ENCODE data around the gene MRO.
"Not testable (repeated sequence)": the region's sequence is repeated elsewhere in the genome, so short reads cannot be mapped to it uniquely, and the experiment has no call there.

The MRO gene

DNA sequence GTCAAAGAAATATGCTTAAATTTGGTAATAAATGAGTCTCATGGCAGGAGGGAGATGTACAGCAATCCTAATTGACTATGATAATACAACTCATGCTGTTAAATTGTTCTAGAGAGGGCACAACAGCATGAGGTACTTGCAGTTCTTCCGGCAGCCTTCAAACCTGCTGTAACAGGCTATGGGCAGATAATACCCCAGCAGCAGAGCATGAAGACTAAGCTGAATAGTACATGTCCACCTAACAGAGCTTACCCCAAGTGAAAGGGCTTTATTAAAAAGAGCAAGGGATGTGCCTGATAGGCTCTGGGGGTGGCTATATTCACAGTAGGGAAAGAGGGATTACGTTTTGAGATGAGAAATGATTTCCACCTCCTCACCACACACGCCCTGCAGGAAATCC lies 28.9 kb downstream of the MRO start:
- no peak for DNase-seq

DNA sequence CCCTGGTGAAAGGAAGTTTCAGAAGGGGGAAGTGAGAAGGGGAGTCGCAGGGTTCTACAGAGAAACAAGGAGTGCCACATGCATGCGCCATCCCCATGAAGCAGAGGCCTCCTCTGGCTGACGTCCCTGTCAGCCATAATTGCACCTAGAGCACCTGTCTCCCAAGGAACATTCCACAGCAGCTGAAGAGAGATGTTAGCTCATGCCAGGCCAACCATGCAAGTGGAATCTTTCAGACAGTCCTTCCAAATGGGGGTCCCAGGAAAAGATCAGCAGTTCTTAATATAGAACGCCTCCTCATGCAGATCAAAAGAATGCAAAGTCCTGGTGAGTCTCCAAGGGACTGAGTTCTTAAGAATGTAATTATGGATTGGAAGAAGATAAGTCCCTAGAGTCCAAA lies 29.6 kb downstream of the MRO start:
- no peak for DNase-seq

- DNase-seq = no peak
These were observed 31.5 kb downstream of the MRO start for GRCh38 chr18:50788284-50788683.

DNA sequence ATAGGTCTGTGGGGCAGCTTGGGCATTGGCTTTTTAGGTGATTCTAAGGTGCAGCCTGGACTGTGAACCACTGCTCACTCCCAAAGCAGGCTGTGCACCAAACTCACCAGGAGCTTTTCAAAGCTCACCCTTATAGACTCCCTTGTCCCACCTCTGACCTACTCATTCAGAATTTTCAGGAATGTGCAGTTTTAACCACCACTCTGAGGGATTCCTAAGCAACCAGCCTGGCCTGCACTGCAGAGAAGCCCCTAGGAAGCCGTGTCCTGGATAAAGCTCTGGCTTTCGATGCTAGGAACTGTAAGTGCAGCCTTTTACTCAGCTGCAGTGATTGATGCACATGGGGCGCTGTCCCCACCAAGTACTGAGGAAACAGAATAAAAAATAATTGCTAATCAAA lies 33.0 kb downstream of the MRO start:
- no peak for DNase-seq

DNA sequence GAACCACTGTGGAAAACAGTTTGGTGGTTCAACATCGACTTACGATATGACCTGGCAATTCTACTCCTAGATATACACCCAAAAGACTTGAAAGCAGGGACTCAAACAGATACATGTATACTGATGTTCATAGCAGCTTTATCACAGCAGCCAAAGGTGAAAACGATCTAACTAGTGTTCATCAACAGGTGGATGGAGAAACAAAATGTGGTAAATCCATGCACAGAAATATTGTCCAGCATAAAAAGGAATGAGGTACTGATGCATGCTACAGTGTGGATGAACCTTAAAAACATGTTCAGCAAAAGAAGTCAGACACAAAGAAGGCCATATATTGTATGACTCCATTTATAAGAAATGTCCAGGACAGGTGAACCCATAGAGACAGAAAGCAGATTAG lies 36.3 kb downstream of the MRO start:
- no peak for DNase-seq

DNA sequence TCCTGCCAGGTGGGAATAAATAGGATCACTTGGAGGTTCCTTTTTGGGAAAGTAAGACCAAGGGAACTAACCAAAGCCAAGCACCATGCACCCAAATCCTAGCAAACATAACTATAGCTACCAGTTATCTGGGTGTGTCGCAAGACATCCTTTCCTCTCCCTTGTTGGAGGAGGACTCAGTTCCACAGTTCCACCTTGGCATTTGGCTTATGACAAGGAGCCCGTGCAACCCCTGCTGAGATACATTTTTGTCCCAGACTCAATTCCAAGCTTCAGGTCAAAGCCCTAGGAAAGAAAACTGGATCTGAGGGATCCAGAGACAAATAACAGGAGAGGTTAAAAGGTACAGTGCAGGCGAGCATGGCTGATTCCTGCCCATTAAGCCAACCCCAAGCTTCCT lies 40.8 kb downstream of the MRO start:
- not testable (repeated sequence) for DNase-seq

DNA sequence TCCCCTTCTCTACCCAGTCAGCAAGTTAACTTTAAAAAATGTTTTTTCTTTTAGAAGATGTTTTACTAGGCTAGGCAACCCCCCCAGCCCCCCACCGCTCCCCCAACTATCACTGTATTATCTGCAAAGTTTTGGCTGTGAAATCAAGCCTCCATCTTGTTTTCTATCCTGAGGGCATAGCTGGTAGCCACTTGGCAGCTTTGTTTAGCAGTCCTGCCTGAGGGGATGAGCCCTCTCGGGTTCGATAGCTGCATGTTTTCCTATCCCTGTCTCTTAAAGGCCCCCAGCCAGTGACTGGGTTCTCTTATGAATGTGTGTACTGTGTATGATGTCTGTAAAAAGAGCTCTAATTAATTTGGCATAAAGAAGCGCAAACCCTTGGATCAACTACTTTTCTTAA lies 43.4 kb downstream of the MRO start:
- DNase-seq = no peak

GRCh38 chr18:50775726-50776125 lies 44.1 kb downstream of the MRO start:
- DNase-seq = no peak

GRCh38 chr18:50775207-50775606 lies 44.6 kb downstream of the MRO start:
- no peak for DNase-seq

- DNase-seq = no peak
These were observed 50.4 kb downstream of the MRO start for GRCh38 chr18:50769463-50769862.

- DNase-seq = no peak
These were observed 62.5 kb downstream of the MRO start for GRCh38 chr18:50757358-50757757.

DNA sequence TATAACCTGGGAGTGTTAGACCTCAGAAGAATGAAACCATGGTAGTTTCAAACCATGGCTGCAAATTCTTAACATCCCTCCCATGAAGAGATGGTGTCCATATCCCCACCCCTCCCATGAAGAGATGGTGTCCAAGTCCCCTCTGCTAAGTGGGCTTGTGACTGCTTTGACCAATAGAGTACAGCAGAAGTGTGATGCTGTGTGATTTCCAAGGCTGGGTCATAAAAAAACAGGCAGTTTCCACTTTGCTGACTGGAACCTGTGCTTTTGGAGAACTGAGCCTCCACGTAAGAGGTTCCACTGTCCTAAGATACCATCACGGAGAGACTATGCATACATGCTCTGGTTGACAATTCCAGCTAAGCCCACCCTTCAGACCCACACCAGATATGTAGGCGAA lies 65.5 kb downstream of the MRO start:
- DNase-seq = no peak

- DNase-seq = no peak
These were observed 66.5 kb downstream of the MRO start for GRCh38 chr18:50753311-50753710.

DNA sequence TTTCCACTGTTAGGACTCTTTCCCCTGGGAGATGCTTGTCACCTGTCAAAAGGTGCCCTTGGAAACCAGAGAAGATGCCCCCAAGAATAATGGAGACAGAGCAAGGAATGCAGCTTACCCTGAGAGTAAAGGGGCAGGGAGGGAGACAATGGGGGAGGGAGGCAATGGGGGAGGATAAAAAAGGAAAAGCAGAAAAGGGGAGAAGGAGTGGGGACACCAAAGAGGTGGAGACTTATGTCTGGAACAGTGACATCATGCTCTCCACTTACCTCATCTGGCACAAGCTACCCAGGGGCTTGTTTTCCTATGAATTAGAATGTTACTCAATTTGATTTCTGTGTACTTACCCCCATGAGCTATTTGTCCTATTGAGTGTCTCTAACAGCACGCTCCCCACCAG lies 67.9 kb downstream of the MRO start:
- DNase-seq = no peak

- no peak for DNase-seq
These were observed 68.3 kb downstream of the MRO start for GRCh38 chr18:50751490-50751889.

DNA sequence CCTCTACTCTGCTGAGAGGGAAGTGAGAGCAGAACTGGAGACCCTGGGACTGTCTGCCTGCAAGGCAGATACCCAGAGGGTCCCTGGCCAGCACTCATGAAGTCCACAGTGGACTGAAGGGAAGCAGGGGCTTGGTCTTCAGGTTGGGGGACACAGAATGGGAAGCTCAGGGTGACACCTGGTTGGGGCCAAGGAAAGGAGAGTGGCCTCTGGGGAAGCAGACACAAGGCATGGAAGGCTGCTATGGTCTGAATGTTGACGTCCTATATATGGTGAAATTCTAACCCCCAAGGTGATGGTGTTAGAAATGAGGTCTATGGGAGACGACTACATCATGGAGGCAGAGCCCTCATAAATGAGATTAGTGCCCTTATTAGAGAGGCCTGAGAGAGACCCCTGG lies 69.3 kb downstream of the MRO start:
- DNase-seq = no peak

- DNase-seq = no peak
These were observed 69.9 kb downstream of the MRO start for GRCh38 chr18:50749945-50750344.

DNA sequence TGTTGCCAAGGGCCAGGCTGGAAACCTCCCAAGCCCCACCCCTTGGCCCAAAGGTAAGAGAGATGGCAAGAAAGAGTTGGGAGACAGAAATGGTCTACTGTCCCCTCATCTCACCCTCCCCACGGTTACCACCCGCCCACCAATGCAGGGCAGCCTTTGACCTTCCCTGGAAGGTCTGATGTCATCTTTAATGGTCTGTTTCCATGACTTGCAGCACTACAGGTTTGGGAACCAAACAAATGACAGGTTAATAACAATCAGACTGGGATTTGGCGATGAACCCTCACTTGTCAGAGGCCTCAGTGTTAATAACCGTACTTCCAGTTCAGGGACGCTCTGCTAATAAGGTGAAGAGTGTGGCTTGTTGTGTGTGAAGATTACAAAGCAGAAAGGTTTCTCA lies 70.4 kb downstream of the MRO start:
- no peak for DNase-seq

- DNase-seq = no peak
These were observed 71.3 kb downstream of the MRO start for GRCh38 chr18:50748243-50749229.

- no peak for DNase-seq
These were observed 72.0 kb downstream of the MRO start for GRCh38 chr18:50747849-50748242.

- no peak for DNase-seq
These were observed 73.9 kb downstream of the MRO start for GRCh38 chr18:50745945-50746344.

All from cerebellar nuclear complex (tissue), 1 donor.